ENCODE measurements around the gene POLR1F.
"Not testable (repeated sequence)": the region's sequence is repeated elsewhere in the genome, so short reads cannot be mapped to it uniquely, and the experiment has no call there.

POLR1F gene, protein sequence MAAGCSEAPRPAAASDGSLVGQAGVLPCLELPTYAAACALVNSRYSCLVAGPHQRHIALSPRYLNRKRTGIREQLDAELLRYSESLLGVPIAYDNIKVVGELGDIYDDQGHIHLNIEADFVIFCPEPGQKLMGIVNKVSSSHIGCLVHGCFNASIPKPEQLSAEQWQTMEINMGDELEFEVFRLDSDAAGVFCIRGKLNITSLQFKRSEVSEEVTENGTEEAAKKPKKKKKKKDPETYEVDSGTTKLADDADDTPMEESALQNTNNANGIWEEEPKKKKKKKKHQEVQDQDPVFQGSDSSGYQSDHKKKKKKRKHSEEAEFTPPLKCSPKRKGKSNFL

DNA sequence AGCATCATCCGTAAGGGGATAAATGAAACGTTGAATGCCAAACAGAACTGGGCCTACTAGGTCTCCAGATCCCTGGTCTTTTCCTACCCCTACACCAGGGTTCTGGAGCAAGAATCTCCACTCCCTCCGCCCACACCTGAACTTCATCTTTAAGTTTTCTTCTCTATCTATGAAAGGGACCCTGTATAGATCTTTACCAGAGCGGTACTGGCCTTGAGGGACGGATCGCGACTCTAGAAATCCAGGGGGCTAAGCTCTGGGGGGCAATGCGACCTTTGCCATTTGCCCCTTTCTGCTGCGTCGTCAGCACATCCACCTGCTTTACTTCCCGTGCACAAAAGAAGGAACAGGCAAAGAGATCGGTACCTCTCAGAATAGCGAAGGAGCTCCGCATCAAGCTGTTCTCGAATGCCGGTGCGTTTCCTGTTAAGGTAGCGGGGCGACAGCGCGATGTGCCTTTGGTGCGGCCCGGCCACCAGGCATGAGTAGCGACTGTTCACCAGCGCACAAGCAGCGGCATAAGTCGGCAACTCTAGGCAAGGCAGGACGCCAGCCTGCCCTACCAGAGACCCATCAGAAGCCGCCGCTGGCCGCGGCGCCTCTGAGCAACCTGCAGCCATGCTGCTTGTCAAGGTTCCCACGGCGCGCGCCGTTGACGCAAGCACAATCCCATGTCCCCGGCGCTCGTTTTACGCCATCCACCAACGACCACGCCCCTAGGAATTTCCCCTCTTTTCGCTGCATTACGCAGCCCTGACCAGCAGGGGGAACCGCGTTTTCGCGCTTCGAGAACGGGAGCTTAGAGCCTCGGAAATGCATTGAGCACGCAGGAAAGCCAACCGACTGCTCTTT is at the start of gene POLR1F:
Gene POLR1F, minus strand, starts transcription at position 641 of the 852 bp plus-strand sequence. Its CDS starts 21 bp downstream, at position 620.
- peak; percentile 88 for DNase-seq

DNA sequence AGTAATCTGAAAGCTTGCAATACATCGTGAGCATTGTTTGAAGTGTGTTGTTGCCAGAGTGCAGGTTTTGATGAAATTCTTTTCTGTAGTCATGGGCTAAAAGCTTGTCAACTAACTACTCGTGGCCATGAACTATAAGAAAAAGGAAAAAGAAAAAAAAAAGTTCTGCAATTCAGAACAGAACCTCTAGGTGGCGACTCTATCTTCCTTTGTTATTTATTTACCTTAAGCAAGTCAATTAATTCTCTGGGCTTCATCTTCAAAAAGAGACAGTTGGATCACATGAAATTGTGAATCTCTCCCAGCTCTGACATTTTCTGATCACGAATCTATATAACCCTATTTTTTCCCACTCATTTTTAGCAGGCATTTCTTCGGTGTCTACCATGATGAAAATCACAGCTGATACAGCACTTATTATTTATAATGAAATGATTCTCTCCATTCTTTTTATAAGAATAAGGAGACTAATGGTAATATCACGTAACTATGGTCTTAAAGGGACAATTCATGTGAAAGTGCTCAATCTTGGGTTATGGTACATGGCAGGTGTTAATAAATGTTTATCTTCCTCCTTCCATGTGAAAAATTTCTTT is 45.8 kb upstream of the POLR1F start:
- no peak for DNase-seq

DNA sequence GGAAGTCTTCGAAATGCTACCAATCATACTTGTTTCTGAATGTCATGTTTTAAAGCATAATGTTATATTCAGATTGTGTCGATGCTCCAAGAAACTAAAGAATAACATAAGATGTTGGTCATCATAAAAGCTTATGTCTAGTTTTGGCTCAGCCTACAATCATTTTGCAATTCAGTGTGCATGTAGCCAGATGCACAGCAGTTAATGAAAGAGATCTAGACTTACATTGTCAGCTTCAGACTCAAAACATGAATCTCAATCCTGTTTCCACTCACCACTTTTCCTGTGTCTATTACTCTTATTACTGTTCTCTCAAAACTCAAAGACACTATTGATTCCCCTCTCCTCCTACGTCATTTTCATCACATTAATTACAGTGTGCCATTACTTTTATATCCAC is 43.2 kb upstream of the POLR1F start:
- no peak for DNase-seq

DNA sequence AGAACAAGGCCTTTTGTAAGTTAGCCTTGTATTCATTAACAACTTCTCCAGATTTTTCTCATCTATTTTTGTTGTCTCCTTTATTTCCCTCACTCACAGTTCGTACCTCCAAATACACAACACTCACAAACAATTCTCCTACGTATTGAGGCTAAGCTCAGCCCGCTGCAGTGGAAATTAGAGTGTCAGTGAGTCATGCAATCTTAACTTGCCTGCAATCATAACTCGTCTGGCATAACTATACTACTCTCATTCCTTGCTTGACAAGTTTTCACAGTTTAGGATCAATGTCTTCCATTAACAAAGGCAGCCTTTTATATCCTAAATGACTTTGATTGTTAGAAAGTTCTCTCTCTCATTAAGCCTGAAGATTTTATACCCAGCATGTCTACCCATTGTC is 40.8 kb upstream of the POLR1F start:
- DNase-seq = no peak

DNA sequence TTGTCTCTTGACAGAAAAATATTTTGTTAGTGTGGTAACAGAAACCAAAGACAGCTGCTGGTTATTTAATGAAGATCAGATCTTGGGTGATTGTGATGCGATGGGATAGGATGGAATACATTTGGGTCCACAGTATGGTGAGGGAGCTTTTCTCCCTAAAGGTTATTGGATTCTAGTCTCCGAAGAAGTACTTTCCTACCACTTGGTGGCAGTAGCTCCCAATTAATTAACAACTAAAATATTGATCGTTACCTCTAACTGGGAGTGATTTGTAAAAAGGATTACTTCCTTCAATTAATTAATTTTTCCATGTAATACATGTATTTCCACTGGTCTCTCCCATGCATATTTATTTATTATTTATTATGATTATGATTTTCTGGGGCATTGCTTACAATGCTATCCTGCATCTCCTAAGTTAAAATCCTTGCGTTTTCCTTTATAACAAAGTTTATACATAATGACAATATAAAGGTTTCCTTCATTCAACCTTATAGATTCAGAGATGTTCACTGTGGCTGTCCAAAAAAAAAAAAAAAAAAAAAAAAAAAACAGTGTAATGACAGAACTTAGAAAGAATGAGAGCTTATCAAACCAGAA is 39.0 kb upstream of the POLR1F start:
- no peak for DNase-seq

DNA sequence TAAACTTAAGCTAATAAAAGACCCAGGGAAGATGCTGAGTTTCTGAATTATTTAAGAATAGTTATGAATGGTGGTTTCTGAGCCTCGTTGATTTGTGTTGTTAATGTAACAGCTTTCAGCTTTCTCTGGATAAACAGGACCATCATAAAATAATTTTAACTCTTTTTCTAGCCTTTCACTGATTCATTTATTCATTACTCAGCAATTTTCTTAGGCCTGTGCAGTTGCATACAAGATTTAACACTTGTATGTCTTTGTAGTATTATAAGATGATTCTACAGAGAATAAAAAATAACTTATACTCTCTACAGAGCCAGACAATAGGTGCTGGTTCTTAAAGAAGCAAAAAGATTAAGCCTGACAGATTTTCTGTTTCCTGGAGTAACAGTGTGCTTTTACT is 35.2 kb upstream of the POLR1F start:
- DNase-seq = no peak

DNA sequence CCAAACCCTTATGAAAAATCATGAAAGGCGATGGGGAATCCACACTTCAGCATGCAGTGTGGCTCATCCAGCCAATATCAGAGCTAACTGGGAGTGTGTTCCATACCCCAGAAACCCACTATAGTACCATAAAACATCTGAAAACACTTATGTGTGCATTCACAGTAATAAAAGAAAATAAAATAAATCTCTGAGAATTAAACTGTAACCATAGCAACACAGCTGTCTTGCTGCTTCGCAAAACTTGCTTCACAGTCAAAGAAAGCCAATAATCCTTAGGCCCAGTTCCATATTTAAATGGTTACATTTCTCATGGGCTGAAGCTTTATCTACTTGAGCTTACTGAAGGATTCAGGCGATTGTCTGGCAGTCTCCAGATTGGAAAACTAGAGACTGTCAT is 19.9 kb upstream of the POLR1F start:
- no peak for DNase-seq

DNA sequence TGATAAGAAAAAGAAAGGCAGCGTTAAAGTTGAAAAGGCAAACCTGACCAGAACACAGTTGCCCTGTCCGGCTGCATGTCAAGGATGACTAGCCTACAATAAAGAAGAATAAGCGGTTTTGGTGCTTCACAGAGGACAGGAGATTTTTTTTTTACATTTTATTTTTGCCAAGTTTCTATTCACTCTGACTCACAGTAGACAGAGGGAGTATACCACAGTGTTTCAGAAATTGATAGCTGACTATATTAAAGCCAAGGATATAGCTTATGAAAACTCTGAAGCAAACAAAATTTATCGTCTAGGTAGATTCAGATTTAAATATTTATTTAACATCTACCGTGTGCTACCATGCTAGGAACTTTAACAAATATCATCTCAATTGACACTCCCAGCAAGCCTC is 16.9 kb upstream of the POLR1F start:
- no peak for DNase-seq

DNA sequence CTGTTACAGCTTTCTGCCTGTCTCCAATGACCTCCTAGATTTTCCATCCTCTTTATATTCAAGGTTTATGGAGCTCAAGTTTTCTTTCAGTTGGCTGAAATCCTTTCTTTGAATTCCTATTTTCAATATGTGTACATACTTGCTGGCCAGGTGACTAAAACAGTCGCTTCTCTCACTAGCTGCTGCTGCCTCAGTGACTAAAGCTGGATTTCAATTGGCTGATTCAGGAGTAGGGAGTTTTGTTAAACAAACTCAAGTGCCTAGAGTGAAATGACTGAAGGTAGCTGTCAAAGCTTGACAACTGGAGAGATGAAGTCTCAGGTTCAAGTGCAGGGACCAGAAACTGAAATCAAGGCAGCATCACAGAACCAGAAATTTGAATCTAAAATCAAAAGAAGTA is 6.7 kb upstream of the POLR1F start:
- DNase-seq = no peak

DNA sequence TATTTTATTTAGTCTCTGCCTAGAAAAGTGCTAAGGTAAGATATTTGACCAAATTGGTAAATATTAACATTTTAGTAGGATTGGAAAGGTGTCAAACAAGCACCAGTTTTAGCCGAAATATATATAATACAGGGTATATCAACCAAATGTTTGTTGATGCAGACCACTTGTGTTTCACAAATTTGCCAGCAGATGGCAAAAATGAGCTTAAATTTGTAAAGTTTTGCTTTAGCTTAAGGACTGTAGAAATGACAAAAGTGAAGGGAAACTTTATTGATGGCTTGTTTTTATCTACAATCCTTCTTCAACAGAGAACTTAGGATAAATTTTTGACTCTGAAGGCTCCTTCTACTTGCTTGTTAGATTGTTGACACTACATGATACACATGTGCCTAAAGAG is 4.8 kb upstream of the POLR1F start:
- DNase-seq = no peak

DNA sequence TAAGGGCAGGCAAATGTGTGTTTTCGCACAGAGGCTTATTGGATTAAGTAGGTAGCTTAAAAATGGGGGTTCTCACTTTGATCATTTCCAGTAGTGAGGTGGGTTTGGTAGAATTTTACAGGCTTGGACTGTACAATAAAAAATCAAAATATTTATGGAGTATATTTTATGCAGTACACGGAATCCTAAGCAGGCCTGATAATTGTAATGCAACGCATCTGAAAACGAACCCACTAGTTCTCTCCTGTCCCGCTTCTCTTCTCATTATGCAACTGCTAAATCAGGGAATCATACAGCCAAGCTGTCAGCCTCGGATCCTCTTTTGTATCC is 377 bp upstream of the POLR1F start:
- no peak for DNase-seq

DNA sequence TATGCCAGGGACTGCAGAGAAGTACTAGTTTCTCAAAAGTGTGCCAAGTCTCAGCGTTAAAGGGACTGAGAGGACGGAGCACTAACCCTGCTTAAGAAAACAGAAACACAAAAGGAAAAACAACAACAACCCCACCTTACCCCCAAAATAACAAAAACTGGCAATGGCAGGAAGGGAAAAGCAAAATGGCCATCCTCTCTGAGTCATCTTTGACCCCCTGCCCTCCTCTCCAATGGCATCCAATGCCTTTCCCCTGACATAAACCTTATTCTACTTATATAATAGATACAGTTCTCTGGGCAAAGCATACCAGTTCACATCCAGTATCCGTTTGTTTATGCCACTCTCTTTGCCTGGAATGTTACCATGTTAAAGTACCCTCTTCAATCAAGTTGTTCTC is 1.6 kb downstream of the POLR1F start:
- no peak for DNase-seq

DNA sequence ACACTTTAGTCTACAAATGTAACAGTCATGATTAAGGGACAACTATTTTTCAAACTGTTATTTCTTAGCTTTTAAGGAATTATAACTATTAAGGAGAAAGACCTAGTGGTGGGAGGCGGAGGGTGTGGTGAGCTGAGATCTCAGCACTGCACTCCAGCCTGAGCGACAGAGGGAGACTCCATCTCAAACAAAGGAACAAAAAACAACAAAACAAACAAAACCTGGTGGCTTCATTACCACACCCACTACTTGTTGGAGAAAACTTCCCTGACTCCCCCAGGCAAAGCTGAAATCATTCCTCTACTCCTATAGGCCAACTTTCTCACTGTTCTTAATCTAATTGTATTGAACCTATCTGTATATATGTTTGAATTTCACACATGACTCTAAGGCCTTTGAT is 3.2 kb downstream of the POLR1F start:
- DNase-seq = no peak

DNA sequence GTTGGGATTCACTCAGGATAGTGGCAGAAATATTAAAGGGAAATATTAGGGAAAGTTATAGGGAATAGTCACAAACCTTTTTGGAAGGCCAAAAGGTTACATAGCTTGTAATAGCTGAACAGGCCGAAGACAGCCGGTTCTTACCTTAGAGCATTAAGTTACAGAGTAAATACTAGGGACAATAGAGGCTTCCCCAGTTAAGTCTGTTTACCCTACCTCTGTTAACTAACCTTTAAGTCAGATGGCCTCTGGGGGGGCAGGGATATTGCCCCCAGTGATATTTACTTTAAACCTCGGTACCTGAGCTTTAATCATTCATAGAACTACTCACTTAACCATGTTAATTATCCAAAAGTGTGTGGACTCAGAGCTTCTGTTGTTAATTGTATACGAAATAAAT is 7.4 kb downstream of the POLR1F start:
- DNase-seq = no peak

DNA sequence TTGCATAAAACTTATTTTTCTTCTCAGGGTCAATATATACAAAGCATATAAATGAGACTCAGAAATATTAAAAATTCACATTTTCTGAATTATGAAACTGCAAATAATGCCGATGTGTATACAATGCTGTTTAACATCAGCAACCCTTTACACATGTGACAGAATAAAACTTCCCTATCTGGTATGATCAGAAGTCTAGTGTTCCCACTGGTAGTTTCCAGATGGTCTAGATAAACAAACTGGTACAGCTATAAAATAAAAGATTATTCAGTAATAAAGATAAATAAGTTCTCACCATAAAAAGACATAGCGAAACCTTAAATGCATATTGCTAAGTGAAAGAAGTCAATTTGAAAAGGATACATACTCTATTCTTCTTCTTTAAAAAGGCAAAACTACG is 7.9 kb downstream of the POLR1F start:
- DNase-seq = no peak

DNA sequence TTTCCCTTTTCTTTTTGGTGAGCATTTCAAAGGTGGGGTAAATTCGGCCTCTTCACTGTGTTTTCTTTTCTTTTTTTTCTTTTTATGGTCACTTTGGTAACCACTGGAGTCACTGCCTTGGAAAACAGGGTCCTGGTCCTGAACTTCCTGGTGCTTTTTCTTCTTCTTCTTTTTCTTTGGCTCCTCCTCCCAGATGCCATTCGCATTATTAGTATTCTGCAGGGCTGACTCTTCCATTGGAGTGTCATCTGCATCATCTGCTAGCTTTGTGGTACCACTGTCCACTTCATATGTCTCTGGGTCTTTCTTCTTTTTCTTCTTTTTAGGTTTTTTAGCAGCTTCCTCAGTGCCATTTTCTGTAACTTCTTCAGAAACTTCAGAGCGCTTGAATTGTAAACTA is 10.5 kb downstream of the POLR1F start:
- no peak for DNase-seq

DNA sequence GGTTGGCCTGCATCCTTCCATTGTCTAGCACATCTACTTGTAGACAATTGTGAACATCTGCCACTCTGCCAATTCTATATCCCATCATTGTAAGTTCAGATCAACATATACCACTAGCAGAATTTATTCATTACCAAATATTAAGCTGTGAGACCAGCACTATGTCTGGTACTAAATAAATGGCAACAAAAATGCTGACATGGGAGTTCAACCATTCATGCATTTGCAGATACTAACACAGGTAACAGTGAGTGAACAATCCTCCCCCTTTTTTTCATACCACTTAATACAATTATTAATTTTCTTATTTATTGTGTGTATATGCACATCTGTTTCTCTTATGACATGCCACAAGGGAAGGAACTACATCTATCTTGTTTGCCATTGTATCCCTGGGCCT is 11.9 kb downstream of the POLR1F start:
- no peak for DNase-seq

DNA sequence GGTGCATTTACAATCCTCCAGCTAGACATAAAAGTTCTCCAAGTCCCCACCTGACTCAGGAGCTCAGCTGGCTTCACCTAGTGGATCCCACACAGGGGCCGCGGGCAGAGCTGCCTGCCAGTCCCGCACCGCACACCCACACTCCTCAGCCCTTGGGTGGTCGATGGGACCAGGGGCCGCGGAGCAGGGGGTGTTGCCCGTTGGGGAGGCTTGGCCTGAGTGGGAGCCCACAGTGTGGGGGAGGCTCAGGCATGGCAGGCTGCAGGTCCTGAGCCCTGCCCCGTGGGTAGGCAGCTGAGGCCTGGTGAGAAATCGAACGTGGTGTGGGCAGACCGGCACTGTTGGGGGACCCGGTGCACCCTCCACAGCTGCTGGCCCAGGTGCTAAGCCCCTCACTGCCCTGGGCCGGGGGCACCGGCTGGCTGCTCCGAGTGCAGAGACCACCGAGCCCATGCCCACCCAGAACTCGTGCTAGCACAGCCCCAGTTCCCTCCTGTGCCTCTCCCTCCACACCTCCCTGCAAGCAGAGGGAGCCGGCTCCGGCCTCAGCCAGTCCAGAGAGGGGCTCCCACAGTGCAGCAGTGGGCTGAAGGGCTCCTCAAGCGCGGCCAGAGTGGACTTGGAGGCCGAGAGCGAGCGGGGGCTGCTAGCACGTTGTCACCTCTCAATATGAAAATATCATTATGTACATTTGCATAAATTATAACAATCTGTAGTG is 16.6 kb downstream of the POLR1F start:
- no peak for DNase-seq

DNA sequence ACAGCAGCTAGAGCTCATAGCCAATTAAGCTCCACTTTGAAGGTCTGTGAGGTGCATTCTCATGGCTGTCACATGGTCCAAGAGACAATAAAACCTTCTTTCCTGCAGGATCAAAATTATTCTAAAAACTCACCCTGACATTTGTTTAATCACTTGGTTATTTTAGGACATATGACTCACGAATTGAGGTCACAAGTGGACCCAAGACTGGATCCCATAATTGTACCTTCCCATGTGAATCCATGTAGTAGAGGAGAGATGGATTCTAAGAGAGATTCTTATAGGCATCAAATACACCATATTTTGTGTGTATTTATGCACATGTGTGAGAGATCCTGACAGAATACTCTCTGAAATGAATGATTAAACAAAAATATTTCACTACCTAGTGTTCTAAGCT is 18.1 kb downstream of the POLR1F start:
- no peak for DNase-seq

DNA sequence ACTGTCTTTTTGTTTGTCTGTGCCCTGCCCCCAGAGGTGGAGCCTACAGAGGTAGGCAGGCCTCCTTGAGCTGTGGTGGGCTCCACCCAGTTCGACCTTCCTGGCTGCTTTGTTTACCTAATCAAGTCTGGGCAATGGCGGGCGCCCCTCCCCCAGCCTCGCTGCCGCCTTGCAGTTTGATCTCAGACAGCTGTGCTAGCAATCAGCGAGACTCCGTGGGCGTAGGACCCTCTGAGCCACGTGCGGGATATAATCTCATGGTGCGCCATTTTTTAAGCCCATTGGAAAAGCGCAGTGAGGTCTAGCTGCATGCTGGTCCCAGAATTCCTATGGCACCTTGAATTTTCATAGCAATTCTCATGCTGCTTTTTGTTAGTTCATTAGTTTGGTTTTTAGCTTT is 19.7 kb downstream of the POLR1F start:
- not testable (repeated sequence) for DNase-seq

DNA sequence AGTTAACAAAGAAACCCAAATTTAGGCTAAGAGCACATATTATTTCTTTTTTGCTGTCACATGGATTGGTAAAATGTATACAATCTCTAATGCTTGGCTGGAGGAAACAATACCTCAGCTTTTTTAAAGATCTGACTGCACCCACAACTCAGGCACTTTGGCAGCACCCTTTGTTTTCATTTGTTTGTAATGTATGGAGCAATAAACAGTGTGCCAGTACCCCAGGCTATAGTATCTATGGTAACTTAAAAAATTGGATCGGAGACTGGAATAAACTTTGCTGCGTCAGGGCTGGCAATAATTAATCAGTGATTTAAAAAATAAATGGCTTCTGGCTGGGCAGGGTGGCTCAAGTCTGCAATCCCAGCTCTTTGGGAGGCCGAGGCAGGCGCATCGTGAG is 27.2 kb downstream of the POLR1F start:
- no peak for DNase-seq

DNA sequence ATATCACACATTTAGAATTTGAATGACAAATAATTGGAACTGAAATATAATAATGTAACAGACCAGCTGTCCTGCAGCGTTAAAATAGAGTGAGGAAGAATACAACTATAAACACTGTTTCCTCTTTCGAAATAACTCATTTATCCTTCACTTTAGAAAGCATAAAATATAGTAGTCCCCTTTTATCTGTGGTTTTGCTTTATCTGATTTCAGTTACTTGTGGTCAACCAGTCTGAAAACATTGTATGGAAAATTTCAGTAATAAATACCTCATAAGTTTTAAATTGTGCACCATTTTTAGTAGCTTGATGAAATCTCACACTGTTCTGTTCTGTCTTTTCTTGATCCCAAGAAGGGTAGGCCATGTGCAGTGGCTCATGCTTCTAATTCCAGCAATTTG is 31.7 kb downstream of the POLR1F start:
- no peak for DNase-seq

DNA sequence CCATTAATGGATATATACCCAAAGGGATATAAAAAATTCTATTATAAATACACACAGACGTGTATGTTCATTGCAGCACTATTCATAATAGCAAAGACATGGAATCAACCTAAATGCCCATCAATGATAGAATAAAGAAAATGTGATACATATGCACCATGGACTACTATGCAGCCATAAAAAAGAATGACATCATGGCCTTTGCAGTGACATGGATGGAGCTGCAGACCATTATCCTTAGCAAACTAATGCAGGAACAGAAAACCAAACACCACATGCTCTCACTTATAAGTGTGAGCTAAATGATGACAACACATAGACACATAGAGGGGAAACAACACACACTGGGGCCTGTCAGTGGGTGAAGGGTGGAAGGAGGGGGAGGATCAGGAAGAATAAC is 33.0 kb downstream of the POLR1F start:
- no peak for DNase-seq

Measured in amniotic stem cell (primary cell).